BE2C (cell line): Measurements from ENCODE around the gene UCHL3.

Experiments used
- DNase-seq: peaks from one replicate; pipeline ENCODE4 v3.0.0-alpha.2; 2020
- H3K27me3 ChIP-seq: fragments of 250-450 bp; sonication (Bioruptor Pico); 2 replicates; pipeline ENCODE4 v1.5.1; 2020; ENCODE audit warnings: mild to moderate bottlenecking
- H3K36me3 ChIP-seq: fragments of 250-450 bp; sonication (Bioruptor Pico); 2 replicates; pipeline ENCODE4 v1.5.1; 2020; ENCODE audit warnings: mild to moderate bottlenecking
- H3K4me1 ChIP-seq: fragments of 250-450 bp; sonication (Bioruptor Pico); 2 replicates; pipeline ENCODE4 v1.5.1; 2020
- H3K4me3 ChIP-seq: 2 replicates; pipeline ENCODE4 v1.5.1; 2011; ENCODE audit warnings: low read depth, low read length
- H3K9me3 ChIP-seq: fragments of 250-450 bp; sonication (Bioruptor Pico); 2 replicates; pipeline ENCODE4 v1.5.1; 2020
- CTCF ChIP-seq: IDR thresholded peaks from 2 replicates; pipeline ENCODE4 v1.5.1; 2012; ENCODE audit warnings: mild to moderate bottlenecking, low read depth, low read length

Gene UCHL3

GRCh38 chr13:75637181-75637750 is 87.7 kb downstream of the UCHL3 start:
- no peak for TF ChIP-seq CTCF
- Histone ChIP-seq H3K36me3 (no peaks in the 10 kb centered on the region), H3K4me3 (no peak overlapping the region), H3K9me3 (no peaks in the 10 kb centered on the region), H3K27me3 (peaks cover 13% of the 10 kb centered on the region), H3K4me1 (no peaks in the 10 kb centered on the region)
- no peak for DNase-seq

- Histone ChIP-seq H3K9me3 (no peaks in the 10 kb centered on the region), H3K4me3 (no peak overlapping the region), H3K4me1 (no peaks in the 10 kb centered on the region), H3K27me3 (peaks cover 13% of the 10 kb centered on the region), H3K36me3 (no peaks in the 10 kb centered on the region)
- DNase-seq: no peak
- TF ChIP-seq CTCF: no peak
Observed at GRCh38 chr13:75639454-75639853, 89.9 kb downstream of the UCHL3 start.

GRCh38 chr13:75641026-75641425 is 91.4 kb downstream of the UCHL3 start:
- Histone ChIP-seq H3K27me3 (peaks cover 13% of the 10 kb centered on the region), H3K9me3 (no peaks in the 10 kb centered on the region), H3K4me1 (no peaks in the 10 kb centered on the region), H3K36me3 (no peaks in the 10 kb centered on the region), H3K4me3 (no peak overlapping the region)
- DNase-seq: no peak
- no peak for TF ChIP-seq CTCF

DNA sequence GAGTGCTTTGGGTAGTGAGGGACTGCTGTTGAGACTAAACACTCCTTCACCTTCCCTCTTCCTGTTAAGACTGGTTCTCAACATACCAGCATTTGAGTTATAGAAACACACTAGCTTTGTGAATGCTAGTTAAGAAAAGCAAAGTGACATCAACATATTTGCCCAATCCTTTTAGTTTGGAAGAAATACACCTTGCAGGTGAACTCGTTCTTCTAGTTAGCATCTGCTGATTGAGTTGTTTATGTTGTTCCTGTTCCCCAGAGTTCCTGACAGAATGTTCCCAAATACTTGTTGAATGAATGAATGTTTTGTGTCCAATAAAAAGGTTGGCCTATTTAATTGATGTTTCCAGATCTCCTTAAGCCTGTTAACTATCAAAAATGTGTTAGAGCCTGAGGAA is 93.6 kb downstream of the UCHL3 start:
- no peak for DNase-seq
- Histone ChIP-seq H3K36me3 (no peaks in the 10 kb centered on the region), H3K9me3 (no peaks in the 10 kb centered on the region), H3K4me3 (no peak overlapping the region), H3K4me1 (no peaks in the 10 kb centered on the region), H3K27me3 (no peaks in the 10 kb centered on the region)
- TF ChIP-seq CTCF: no peak

DNA sequence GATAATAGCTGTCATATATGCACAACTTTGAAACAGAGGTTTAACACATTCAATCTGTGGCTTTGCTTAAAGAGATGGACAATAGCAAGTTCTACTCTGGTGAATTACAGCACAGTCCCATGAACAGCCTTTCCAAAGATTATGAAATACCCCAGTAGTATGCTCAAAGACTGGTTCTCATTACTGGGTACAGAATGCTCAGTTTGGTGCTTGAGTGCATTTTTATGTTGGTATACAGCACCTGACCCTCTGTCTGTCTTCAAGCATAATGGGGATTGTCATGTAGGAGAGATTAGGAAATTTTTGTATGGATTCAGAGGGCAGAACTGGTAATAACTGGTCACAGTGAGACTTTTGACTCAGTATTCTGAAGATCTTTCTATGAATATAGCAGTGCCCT is 94.1 kb downstream of the UCHL3 start:
- TF ChIP-seq CTCF: no peak
- H3K4me1 ChIP-seq: no peaks in the 10 kb centered on the region
- no peaks in the 10 kb centered on the region for H3K36me3 ChIP-seq
- no peaks in the 10 kb centered on the region for H3K27me3 ChIP-seq
- no peak for DNase-seq
- H3K9me3 ChIP-seq: no peaks in the 10 kb centered on the region
- no peak overlapping the region for H3K4me3 ChIP-seq

GRCh38 chr13:75645141-75645540 is 95.5 kb downstream of the UCHL3 start:
- no peaks in the 10 kb centered on the region for H3K9me3 ChIP-seq
- no peak for TF ChIP-seq CTCF
- no peak for DNase-seq
- H3K4me1 ChIP-seq: no peaks in the 10 kb centered on the region
- no peaks in the 10 kb centered on the region for H3K27me3 ChIP-seq
- no peak overlapping the region for H3K4me3 ChIP-seq
- no peaks in the 10 kb centered on the region for H3K36me3 ChIP-seq
